ENCODE results near the gene PCDHGA1.
"Not testable (repeated sequence)": the region's sequence is repeated elsewhere in the genome, so short reads cannot be mapped to it uniquely, and the experiment has no call there.

PCDHGA1 gene

GRCh38 chr5:141383345-141383744 lies 53.0 kb downstream of the PCDHGA1 start:
- no peak for DNase-seq

GRCh38 chr5:141384471-141385267 lies 54.4 kb downstream of the PCDHGA1 start:
- DNase-seq = no peak

GRCh38 chr5:141387557-141388311 lies 57.4 kb downstream of the PCDHGA1 start, which contains the start of gene PCDHGB4:
Gene PCDHGB4, plus strand, starts transcription at chr5:141387698. Its CDS starts 187 bp downstream, at chr5:141387885.
- DNase-seq = peak; percentile 41

- no peak for DNase-seq
Measured at GRCh38 chr5:141388661-141389060, 58.3 kb downstream of the PCDHGA1 start.

GRCh38 chr5:141389153-141390042 lies 59.1 kb downstream of the PCDHGA1 start:
- no peak for DNase-seq

- DNase-seq = peak; percentile 15
Measured at GRCh38 chr5:141392429-141393198, 62.3 kb downstream of the PCDHGA1 start, which contains the start of gene PCDHGA8. Gene PCDHGA8, plus strand, starts transcription at chr5:141392633. Its CDS starts 181 bp downstream, at chr5:141392814.

GRCh38 chr5:141393267-141393666 lies 63.0 kb downstream of the PCDHGA1 start:
- no peak for DNase-seq

- DNase-seq = not testable (repeated sequence)
Measured at GRCh38 chr5:141394401-141395187, 64.3 kb downstream of the PCDHGA1 start.

- DNase-seq = peak; percentile 43
Measured at GRCh38 chr5:141397756-141398551, 67.6 kb downstream of the PCDHGA1 start, which contains the start of gene PCDHGB5. Gene PCDHGB5, plus strand, starts transcription at chr5:141397947. Its CDS starts 181 bp downstream, at chr5:141398128.

GRCh38 chr5:141398608-141399007 lies 68.3 kb downstream of the PCDHGA1 start:
- no peak for DNase-seq

- no peak for DNase-seq
Measured at GRCh38 chr5:141399555-141400258, 69.4 kb downstream of the PCDHGA1 start.

- peak; percentile 22 for DNase-seq
Measured at GRCh38 chr5:141402553-141403243, 72.4 kb downstream of the PCDHGA1 start, which contains the start of gene PCDHGA9. Gene PCDHGA9, plus strand, starts transcription at chr5:141402778. Its CDS starts 175 bp downstream, at chr5:141402953.

- DNase-seq = no peak
Measured at GRCh38 chr5:141403387-141403786, 73.1 kb downstream of the PCDHGA1 start.

GRCh38 chr5:141407790-141408505 lies 77.6 kb downstream of the PCDHGA1 start, which contains the start of gene PCDHGB6:
Gene PCDHGB6, plus strand, starts transcription at chr5:141408021. Its CDS starts 182 bp downstream, at chr5:141408203.
- peak; percentile 40 for DNase-seq

- no peak for DNase-seq
Measured at GRCh38 chr5:141409598-141410306, 79.4 kb downstream of the PCDHGA1 start.

GRCh38 chr5:141411575-141411974 lies 81.3 kb downstream of the PCDHGA1 start:
- no peak for DNase-seq
